ENCODE data around the gene BOK. TPM values are rescaled to one million over a fixed set of nuclear protein-coding genes. Genes with fewer than 3 reads are reported as not detected.

Gene BOK
- total and polyA plus RNA-seq, 9 of the 15 experiments (the other 6 are each of a cell fraction or from before 2014, with no cell fraction given), result 0.03 to 3.3 (median 2.0) TPM; not detected in 1

GRCh38 chr2:241564596-241565410 is 6.3 kb downstream of the BOK start:
- ChIA-PET POLR2A (interaction anchor here (0.6 kb wide), 1 partner anchor 21 kb away, joined by 3 read pairs; no protein-coding TSS in a partner anchor), CTCF (ENCODE audit: low intra/inter-chr PET ratio) (no interaction called here)
- no peaks in the 10 kb centered on the region for H3K9me3 ChIP-seq (replicated peaks; ENCODE audit: control insufficient read depth, insufficient read depth, low read depth, low read length)
- no peaks in the 10 kb centered on the region for H3K9me1 ChIP-seq (ENCODE audit: control insufficient read depth, insufficient read depth, low read length)
- no peak for DNase-seq (ENCODE audit: extremely low read depth in 1 of 4, low spot score in 3 of 4)
- no peaks in the 10 kb centered on the region for H3K36me3 ChIP-seq (ENCODE audit: control insufficient read depth, insufficient read depth, low read length)
- FAIRE-seq, result no peak
- H3K27ac ChIP-seq (ENCODE audit: extremely low read depth, low read depth, low read length), result no peak overlapping the region
- H3K79me2 ChIP-seq (ENCODE audit: control insufficient read depth, insufficient read depth, low read length), result no peaks in the 10 kb centered on the region
- no peak for ATAC-seq
- H3K4me3 ChIP-seq, result no peak overlapping the region
- intact Hi-C loops (cut with micrococcal nuclease), result no loop called here
- no peak overlapping the region for H3K4me2 ChIP-seq (ENCODE audit: insufficient read depth, low read length)
- H2AFZ ChIP-seq (ENCODE audit: low read depth, low read length), result no peak overlapping the region
- no peak for TF ChIP-seq MAFF (IDR thresholded peaks at IDR 0.05; ENCODE audit: low read length)
- 0 out of 2 replicates have a peak, but pooled peaks have one; percentile 16 for TF ChIP-seq POLR2G (IDR thresholded peaks at IDR 0.05; ENCODE audit: low read depth, low read length)
- H4K20me1 ChIP-seq (replicated peaks; ENCODE audit: control insufficient read depth, insufficient read depth, low read length), result peaks cover 5% of the 10 kb centered on the region; the same call in 1 of the 2 replicates
- in situ Hi-C loops (cut with MboI), result no loop called here
- BruUV-seq (replicated peaks), result no TSS peak
- H3K9ac ChIP-seq (ENCODE audit: insufficient read depth in 1 of 2, low read depth in 2 of 2, low read length in 2 of 2), result no peak overlapping the region
- H3K4me1 ChIP-seq (replicated peaks in 1 of 2; ENCODE audit: control insufficient read depth in 2 of 2, insufficient read depth in 2 of 2, low read length in 2 of 2), result peaks cover 0 to 52% of the 10 kb centered on the region in 2 experiments; a peak in 2 of 5 replicates
- 75% methylated on average over 7 of the region's 36 CpGs for WGBS (ENCODE audit: insufficient coverage, low coverage, missing lambda C conversion rate)
- no peaks in the 10 kb centered on the region for H3K27me3 ChIP-seq (ENCODE audit: control insufficient read depth in 2 of 2, insufficient read depth in 2 of 2, low read length in 2 of 2)

DNA sequence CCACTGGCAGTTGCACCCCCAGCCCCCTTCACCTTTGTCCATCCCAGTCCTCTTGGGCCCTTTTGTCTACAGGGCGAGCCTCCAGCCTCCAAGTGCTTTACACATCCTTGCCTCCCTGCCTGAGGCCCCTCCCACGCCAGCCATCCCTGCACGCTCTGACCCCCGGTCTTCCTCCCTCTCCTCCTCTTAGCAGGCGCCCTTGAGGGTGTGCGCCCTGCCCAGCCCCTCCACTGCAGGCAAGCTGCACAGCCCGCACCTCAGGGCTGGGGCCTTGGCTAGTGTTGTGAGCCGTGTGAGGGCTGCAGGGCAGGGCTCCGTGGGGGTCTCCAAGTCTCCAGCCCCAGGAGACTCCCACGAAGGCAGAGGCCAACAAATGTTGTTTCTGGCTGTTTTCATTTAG is 6.9 kb downstream of the BOK start:
- ChIA-PET POLR2A (no interaction called here), CTCF (ENCODE audit: low intra/inter-chr PET ratio) (no interaction called here)
- Histone ChIP-seq H2AFZ (ENCODE audit: low read depth, low read length) (no peak overlapping the region), H4K20me1 (replicated peaks; ENCODE audit: control insufficient read depth, insufficient read depth, low read length) (peaks cover under 1% of the 10 kb centered on the region; the same call in 1 of the 2 replicates), H3K4me3 (no peak overlapping the region), H3K36me3 (ENCODE audit: control insufficient read depth, insufficient read depth, low read length) (no peaks in the 10 kb centered on the region), H3K79me2 (ENCODE audit: control insufficient read depth, insufficient read depth, low read length) (no peaks in the 10 kb centered on the region), H3K27me3 (ENCODE audit: control insufficient read depth in 2 of 2, insufficient read depth in 2 of 2, low read length in 2 of 2) (no peaks in the 10 kb centered on the region), H3K9me3 (replicated peaks; ENCODE audit: control insufficient read depth, insufficient read depth, low read depth, low read length) (no peaks in the 10 kb centered on the region), H3K27ac (ENCODE audit: extremely low read depth, low read depth, low read length) (no peak overlapping the region), H3K4me1 (replicated peaks in 1 of 2; ENCODE audit: control insufficient read depth in 2 of 2, insufficient read depth in 2 of 2, low read length in 2 of 2) (peaks cover 0 to 50% of the 10 kb centered on the region in 2 experiments; a peak in 2 of 5 replicates), H3K9me1 (ENCODE audit: control insufficient read depth, insufficient read depth, low read length) (no peaks in the 10 kb centered on the region), H3K9ac (ENCODE audit: insufficient read depth in 1 of 2, low read depth in 2 of 2, low read length in 2 of 2) (no peak overlapping the region), H3K4me2 (ENCODE audit: insufficient read depth, low read length) (no peak overlapping the region)
- BruUV-seq (replicated peaks), result no TSS peak
- 43% methylated on average over 4 of the region's 10 CpGs for WGBS (ENCODE audit: insufficient coverage, low coverage, missing lambda C conversion rate)
- FAIRE-seq (no peak), ATAC-seq (no peak), DNase-seq (ENCODE audit: extremely low read depth in 1 of 4, low spot score in 3 of 4) (no peak)
- intact Hi-C loops (cut with micrococcal nuclease), result no loop called here
- in situ Hi-C loops (cut with MboI), result no loop called here
- TF ChIP-seq ZKSCAN3 (CRISPR knock-in tag; IDR thresholded peaks at IDR 0.05), result no peak
- no peak for TF ChIP-seq CHCHD3 (CRISPR knock-in tag; IDR thresholded peaks at IDR 0.05)
- no peak for TF ChIP-seq ZNF318 (IDR thresholded peaks at IDR 0.05; ENCODE audit: borderline replicate concordance in 1 of 2, low read depth in 1 of 2)
- TF ChIP-seq, protein P1, sequence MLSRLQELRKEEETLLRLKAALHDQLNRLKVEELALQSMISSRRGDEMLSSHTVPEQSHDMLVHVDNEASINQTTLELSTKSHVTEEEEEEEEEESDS (CRISPR knock-in tag; IDR thresholded peaks at IDR 0.05), result no peak

All from K562 (cell line).